ENCODE data around the gene AP1B1. TPM values are rescaled to one million over a fixed set of nuclear protein-coding genes. Genes with fewer than 3 reads are reported as not detected.
A peak's percentile ranks its signal among the peaks of the same experiment; 100 is the strongest.

AP1B1 gene
- total and polyA plus RNA-seq, 2 of the 13 experiments (the other 11 are each of a cell fraction or from before 2014, with no cell fraction given): 26.6 to 29.7 TPM

- intact Hi-C loops (cut with micrococcal nuclease; ENCODE audit: unreplicated experiment) (loop anchor here (1.0 kb wide), 1 partner anchor 53 kb away; no protein-coding TSS in a partner anchor), in situ Hi-C loops (cut with HindIII; ENCODE audit: extremely low pct_ligation_motif_present, low pct_unique_long_range_greater_than_20kb) (loop anchor here (5.0 kb wide), 1 partner anchor 51 kb away; no protein-coding TSS in a partner anchor)
- POLR2A ChIA-PET: interaction anchor here (1.1 kb wide), 1 partner anchor 36 kb away, joined by 3 read pairs; no protein-coding TSS in a partner anchor
- Histone ChIP-seq H3K27me3 (ENCODE audit: control insufficient read depth in 1 of 2, insufficient read depth in 2 of 2, low read length in 2 of 2) (no peaks in the 10 kb centered on the region), H3K9me3 (ENCODE audit: low read length) (no peaks in the 10 kb centered on the region), H3K9ac (ENCODE audit: insufficient read depth, low read depth, low read length) (peak within 1 kb of the TSS; percentile 62), H4K20me1 (ENCODE audit: insufficient read depth, low read length) (no peaks in the 10 kb centered on the region), H3K27ac (ENCODE audit: extremely low read length, insufficient read depth, low read length) (peak within 1 kb of the TSS; percentile 46), H3K4me2 (ENCODE audit: low read depth, low read length) (peak within 1 kb of the TSS; percentile 98), H2AFZ (ENCODE audit: low read length) (peak within 1 kb of the TSS; percentile 87), H3K79me2 (ENCODE audit: insufficient read depth, low read length) (no peaks in the 10 kb centered on the region), H3K4me1 (ENCODE audit: insufficient read depth, low read length) (peaks cover 67% of the 10 kb centered on the region), H3K36me3 (replicated peaks in 1 of 2; ENCODE audit: control insufficient read depth in 1 of 2, insufficient read depth in 2 of 2, low read length in 2 of 2) (no peaks in the 10 kb centered on the region), H3K4me3 (replicated peaks in 1 of 3; ENCODE audit: insufficient read depth in 1 of 3, low read depth in 2 of 3, low read length in 3 of 3) (peak within 1 kb of the TSS; percentile 74 to 88 (median 83))
- DNase-seq (ENCODE audit: low spot score) (peak; percentile 54), FAIRE-seq (peak; percentile 42), ATAC-seq (peak; percentile 66)
- CTCF ChIA-PET (ENCODE audit: low intra/inter-chr PET ratio, low total read pairs): interaction anchor here (2.2 kb wide), 1 partner anchor 53 kb away, joined by 8 read pairs; no protein-coding TSS in a partner anchor
- WGBS (ENCODE audit: low lambda C conversion rate): 0% methylated on average over 20 of the region's 40 CpGs
- BruUV-seq (replicated peaks): no TSS peak
- TF ChIP-seq MIER2 (CRISPR knock-in tag; IDR thresholded peaks at IDR 0.05) (0 out of 2 replicates have a peak, but pooled peaks have one; percentile 15), ARID4A (CRISPR knock-in tag; IDR thresholded peaks at IDR 0.05; ENCODE audit: borderline replicate concordance) (peak; percentile 63), KDM5A (IDR thresholded peaks at IDR 0.05; ENCODE audit: borderline replicate concordance, low read length) (no peak), PRMT3 (CRISPR knock-in tag; IDR thresholded peaks at IDR 0.05; ENCODE audit: borderline replicate concordance, low read depth) (peak; percentile 42; the same call in 1 of the 2 replicates), ZNF556 (CRISPR knock-in tag; IDR thresholded peaks at IDR 0.05; ENCODE audit: borderline replicate concordance) (peak; percentile 72; the same call in 1 of the 2 replicates), STAT6 (CRISPR knock-in tag; IDR thresholded peaks at IDR 0.05; ENCODE audit: borderline replicate concordance) (no peak), ADNP (CRISPR knock-in tag; IDR thresholded peaks at IDR 0.05) (peak; percentile 21; the same call in 1 of the 2 replicates), ZSCAN5A (CRISPR knock-in tag; IDR thresholded peaks at IDR 0.05; ENCODE audit: borderline replicate concordance) (no peak), THAP7 (CRISPR knock-in tag; IDR thresholded peaks at IDR 0.05) (0 out of 2 replicates have a peak, but pooled peaks have one; percentile 32)
Measured at GRCh38 chr22:29306175-29306834, 82.1 kb downstream of the AP1B1 start, which contains the start of gene GAS2L1. Gene GAS2L1 (plus strand): TSS chr22:29306650. CDS start chr22:29308106, 1,456 bp downstream.

Measured in HepG2 (cell line).